Omental fat pad (tissue), 4 donors: ENCODE results near the gene CRB2. TPM values are rescaled to one million over a fixed set of nuclear protein-coding genes. Genes with fewer than 3 reads are reported as not detected.

Experiments used
- ATAC-seq: fragments of 150-250 bp; one replicate; pipeline ENCODE4 v1.9.1; 2016; ENCODE audit warnings: mild to moderate bottlenecking, moderate library complexity; ENCODE audit not compliant: low FRiP score
- DNase-seq: peaks from one replicate; pipeline ENCODE4 v3.0.0-alpha.2; 2019; ENCODE audit warnings: low spot score
- total RNA-seq, 4 donors: library from RNA; depleted of rRNA; stranded (reverse); fragments of >200 nt; gene quantifications; one replicate each; pipeline ENCODE4 v1.1.0, GENCODE V29; 2016
- TF ChIP-seq, protein P1 (sequence below), 3 donors: fragments of 450-650 bp; IDR thresholded peaks; one replicate each; pipeline ENCODE4 v1.5.1; 2016 to 2017; ENCODE audit warnings: antibody characterized with exemption in 3 of 3, mild to moderate bottlenecking in 3 of 3, moderate library complexity in 2 of 3

CRB2 gene
- total RNA-seq, 4 donors from 2014 or later = 0.32 to 16.2 (median 3.5) TPM

DNA sequence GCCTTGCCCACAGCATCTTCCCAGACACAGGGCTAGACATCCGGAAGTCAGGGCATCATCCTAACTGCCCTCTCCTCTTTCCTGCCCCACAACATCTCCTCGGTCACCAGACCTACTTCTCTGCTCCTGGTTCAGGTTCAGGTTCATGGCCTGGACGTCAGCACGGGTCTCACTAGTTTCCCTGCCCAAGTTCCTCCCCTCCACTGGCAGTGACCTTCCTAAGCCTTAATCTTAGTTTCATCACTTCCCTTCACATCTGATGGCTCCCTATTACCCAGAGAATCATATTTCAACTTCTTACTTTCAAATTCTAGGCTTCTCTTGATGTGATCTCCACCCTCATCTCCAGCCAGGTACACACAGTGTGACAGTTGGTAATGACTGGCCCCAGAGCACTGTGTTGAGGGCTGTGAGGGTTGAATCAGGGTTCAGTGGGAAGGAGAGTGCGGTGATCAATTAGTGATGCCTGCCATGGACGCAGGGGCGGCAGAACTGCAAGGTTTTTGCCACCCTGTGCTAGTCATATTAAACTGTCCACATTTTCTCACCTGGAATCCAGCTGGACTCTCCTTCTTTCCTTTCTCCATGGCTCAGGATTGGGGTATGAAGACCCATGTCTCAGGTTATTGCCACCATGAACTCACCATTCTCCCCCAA is 34.3 kb upstream of the CRB2 start:
- TF ChIP-seq, protein P1, sequence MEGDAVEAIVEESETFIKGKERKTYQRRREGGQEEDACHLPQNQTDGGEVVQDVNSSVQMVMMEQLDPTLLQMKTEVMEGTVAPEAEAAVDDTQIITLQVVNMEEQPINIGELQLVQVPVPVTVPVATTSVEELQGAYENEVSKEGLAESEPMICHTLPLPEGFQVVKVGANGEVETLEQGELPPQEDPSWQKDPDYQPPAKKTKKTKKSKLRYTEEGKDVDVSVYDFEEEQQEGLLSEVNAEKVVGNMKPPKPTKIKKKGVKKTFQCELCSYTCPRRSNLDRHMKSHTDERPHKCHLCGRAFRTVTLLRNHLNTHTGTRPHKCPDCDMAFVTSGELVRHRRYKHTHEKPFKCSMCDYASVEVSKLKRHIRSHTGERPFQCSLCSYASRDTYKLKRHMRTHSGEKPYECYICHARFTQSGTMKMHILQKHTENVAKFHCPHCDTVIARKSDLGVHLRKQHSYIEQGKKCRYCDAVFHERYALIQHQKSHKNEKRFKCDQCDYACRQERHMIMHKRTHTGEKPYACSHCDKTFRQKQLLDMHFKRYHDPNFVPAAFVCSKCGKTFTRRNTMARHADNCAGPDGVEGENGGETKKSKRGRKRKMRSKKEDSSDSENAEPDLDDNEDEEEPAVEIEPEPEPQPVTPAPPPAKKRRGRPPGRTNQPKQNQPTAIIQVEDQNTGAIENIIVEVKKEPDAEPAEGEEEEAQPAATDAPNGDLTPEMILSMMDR (IDR thresholded peaks at IDR 0.05) = no peak
- ATAC-seq (no peak), DNase-seq (no peak)

DNA sequence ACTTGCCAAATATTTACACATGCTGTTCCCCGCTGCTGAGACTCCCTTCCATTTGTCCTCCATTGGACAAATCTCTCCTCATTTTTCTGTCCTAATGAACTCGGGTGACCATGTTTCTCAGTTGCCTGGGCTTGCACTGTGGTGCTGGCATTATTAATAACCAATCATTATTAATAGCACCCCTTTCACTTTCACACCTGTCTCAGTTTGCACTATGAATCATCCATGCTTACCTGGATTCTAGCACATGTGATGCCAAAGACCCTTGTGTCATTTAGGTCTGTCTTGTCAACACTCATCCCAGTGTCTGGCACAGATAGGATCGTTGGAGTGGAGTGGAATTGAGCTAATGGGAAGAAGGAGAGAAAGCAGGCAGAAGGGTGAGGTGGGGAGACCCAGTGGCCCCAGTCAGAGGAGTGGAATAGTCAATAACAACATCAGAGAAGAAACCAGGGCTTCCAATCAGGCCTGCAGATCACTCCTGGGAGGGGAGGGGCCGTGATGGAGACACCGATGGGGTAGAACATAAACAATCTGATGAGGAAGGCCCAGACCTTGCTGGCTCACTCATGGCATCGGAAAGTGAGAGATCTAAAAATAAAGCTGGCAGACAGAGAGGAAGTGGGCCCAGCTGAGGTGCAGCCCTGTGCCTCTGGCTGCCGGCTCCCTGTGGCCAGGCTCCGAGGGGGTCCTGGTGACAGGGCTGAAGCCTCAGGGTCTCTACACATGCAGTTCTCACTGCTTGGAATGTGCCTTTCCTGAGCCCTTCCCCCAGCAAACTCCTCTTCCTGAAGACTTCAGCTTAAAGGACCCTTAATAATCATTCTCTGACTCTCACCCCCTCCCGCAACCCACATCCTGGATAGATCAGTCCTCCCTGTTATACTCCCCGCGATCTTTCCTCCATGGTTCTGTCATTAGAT is 33.5 kb upstream of the CRB2 start:
- TF ChIP-seq, protein P1 (IDR thresholded peaks at IDR 0.05) = no peak
- DNase-seq (no peak), ATAC-seq (no peak)

DNA sequence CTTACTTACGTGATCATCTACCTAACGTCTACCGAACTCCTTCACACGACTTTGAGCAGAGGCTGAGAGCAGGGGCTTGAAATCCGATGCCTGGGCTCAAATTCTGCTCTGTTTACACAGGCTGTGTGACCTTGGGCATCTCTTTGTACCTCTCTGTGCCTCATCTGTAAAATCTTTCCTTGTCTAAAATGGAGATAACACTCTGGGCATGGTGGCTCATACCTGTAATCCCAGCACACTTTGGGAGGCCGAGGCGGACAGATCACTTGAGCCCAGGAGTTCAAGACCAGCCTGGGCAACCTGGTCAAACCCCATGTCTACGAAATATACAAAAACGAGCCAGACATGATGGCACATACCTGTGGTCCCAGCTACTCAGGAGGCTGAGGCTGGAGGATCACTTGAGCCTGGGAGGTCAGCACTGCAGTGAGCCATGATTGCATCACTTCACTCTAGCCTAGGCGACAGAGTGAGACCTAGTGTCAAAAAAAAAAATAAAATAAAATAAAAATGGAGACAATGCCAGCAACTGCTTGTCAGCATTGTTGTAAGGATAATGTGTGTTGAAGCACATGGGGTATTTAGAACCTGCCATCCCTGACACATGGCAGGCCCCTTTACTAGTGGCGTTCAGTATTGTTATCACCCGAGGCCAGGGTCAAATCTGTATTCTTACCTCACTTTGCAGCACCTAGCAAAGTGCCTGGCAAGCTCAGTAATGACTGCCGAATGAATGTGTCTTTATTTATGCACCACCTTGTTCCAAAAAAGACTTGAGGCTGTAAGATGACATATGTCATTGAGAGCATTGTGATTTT is 32.6 kb upstream of the CRB2 start:
- ATAC-seq (no peak), DNase-seq (no peak)
- TF ChIP-seq, protein P1 (IDR thresholded peaks at IDR 0.05) = no peak

DNA sequence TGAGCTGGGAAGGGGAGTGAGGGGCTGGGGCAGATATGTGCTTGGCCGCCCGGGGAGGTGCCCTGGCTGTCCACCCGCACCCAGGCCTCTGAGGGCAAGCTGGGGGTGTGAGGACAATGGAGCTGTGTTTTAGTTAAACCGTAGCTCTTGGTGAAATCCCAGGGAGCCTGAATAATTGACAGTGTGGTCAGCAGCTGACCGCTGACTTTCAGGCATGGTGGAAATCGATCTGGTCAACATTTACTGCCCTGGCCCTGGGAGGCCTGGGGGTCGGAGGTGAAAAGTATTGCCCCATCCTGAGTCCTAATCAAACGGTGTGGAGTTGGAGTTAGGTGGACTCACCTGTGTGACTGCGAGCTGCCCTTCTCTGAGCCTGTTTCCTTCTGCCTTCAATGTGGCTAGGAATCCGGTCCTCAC is 31.2 kb upstream of the CRB2 start:
- TF ChIP-seq, protein P1 (IDR thresholded peaks at IDR 0.05) = no peak
- DNase-seq = no peak
- ATAC-seq = no peak

DNA sequence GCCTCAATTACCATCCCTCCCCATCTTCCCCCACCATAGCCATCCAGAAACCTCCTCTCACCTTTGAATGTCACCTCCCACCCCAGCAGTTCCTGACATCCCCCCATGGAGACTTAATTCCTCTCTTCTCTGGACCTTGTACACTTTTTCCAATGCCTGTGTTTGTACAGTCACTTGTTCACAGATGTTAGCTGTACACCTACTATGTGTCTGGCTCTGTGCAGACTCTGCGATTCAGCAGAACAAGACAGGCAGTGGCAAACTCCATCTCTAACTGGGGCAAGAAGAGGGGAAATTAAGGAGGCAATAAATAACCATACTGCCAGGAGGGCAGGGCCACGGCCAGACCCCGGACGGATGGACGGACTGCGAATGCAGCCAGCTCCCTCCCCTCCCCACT is 29.8 kb upstream of the CRB2 start:
- no peak for DNase-seq
- TF ChIP-seq, protein P1 (IDR thresholded peaks at IDR 0.05) = no peak
- ATAC-seq = no peak

DNA sequence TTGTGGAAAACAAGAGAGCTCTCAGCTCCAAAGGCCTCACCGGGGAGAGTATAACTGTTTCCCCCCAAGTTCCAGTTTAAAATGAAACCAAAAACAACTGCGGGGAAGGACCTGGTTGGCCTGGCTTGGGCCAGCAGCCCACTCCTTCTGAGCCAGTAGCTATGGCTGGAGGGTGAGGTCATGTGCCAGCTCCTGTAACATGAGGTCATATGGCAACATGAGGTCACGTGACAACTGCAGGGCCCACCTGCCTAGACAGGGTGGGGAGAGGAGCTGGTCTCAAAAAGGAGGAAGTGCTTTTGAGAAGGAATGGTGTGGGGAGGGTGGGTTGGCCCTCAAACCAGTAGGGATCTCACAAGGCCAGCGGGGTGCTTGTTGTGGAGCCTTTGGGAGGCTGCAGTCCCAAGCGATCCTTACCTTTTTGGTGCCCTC is 29.3 kb upstream of the CRB2 start:
- TF ChIP-seq, protein P1 (IDR thresholded peaks at IDR 0.05) = no peak
- DNase-seq (no peak), ATAC-seq (no peak)
